Measurements from ENCODE around the gene ZBTB4. TPM values are rescaled to one million over a fixed set of nuclear protein-coding genes. Genes with fewer than 3 reads are reported as not detected.

Gene ZBTB4
- total and polyA plus RNA-seq, 9 of the 15 experiments (the other 6 are each of a cell fraction or from before 2014, with no cell fraction given): 0.92 to 6.9 (median 3.3) TPM

- no peak overlapping the region for H3K27ac ChIP-seq (ENCODE audit: extremely low read depth, low read depth, low read length)
- no peaks in the 10 kb centered on the region for H3K9me1 ChIP-seq (ENCODE audit: control insufficient read depth, insufficient read depth, low read length)
- ChIA-PET CTCF (ENCODE audit: low intra/inter-chr PET ratio) (no interaction called here), POLR2A (interaction anchor here (0.7 to 2.1 kb wide), 4 partner anchors 10 to 31 kb away, joined by 3 to 8 read pairs (median 5); no protein-coding TSS in a partner anchor)
- H3K4me1 ChIP-seq (replicated peaks in 1 of 2; ENCODE audit: control insufficient read depth in 2 of 2, insufficient read depth in 2 of 2, low read length in 2 of 2): no peaks in the 10 kb centered on the region
- DNase-seq (ENCODE audit: extremely low read depth in 1 of 4, low spot score in 3 of 4) (peak in 1 of 4 experiments; percentile 8), ATAC-seq (no peak), FAIRE-seq (no peak)
- intact Hi-C loops (cut with micrococcal nuclease) (loop anchor here (5.0 kb wide), 1 partner anchor 144 kb away; the partner anchor contains the start of gene TMEM95), in situ Hi-C loops (cut with MboI) (no loop called here)
- peaks cover 91% of the 10 kb centered on the region; the same call in 2 of the 3 replicates for H3K36me3 ChIP-seq (ENCODE audit: control insufficient read depth, insufficient read depth, low read length)
- H3K9ac ChIP-seq (ENCODE audit: insufficient read depth in 1 of 2, low read depth in 2 of 2, low read length in 2 of 2): no peak overlapping the region
- BruUV-seq (replicated peaks): TSS peak; percentile 22
- no peaks in the 10 kb centered on the region for H3K27me3 ChIP-seq (ENCODE audit: control insufficient read depth in 2 of 2, insufficient read depth in 2 of 2, low read length in 2 of 2)
- WGBS (ENCODE audit: insufficient coverage, low coverage, missing lambda C conversion rate): 86% methylated on average over 11 of the region's 14 CpGs
- H3K4me3 ChIP-seq: no peak overlapping the region
- H3K9me3 ChIP-seq (replicated peaks; ENCODE audit: control insufficient read depth, insufficient read depth, low read depth, low read length): no peaks in the 10 kb centered on the region
- H3K79me2 ChIP-seq (ENCODE audit: control insufficient read depth, insufficient read depth, low read length): no peaks in the 10 kb centered on the region
- no peak overlapping the region for H2AFZ ChIP-seq (ENCODE audit: low read depth, low read length)
- no peak overlapping the region for H3K4me2 ChIP-seq (ENCODE audit: insufficient read depth, low read length)
- no peaks in the 10 kb centered on the region for H4K20me1 ChIP-seq (replicated peaks; ENCODE audit: control insufficient read depth, insufficient read depth, low read length)
- TF ChIP-seq RNF2 (IDR thresholded peaks at IDR 0.05) (no peak), ZBTB34 (CRISPR knock-in tag; IDR thresholded peaks at IDR 0.05) (no peak), ZNF655 (CRISPR knock-in tag; IDR thresholded peaks at IDR 0.05) (no peak), HMBOX1 (IDR thresholded peaks at IDR 0.05) (no peak), ETV5 (CRISPR knock-in tag; IDR thresholded peaks at IDR 0.05; ENCODE audit: low read depth) (no peak), SAFB (IDR thresholded peaks at IDR 0.05; ENCODE audit: borderline replicate concordance, low read depth, low read length) (no peak), CBX1 (IDR thresholded peaks at IDR 0.05; ENCODE audit: low read depth) (no peak), CBX8 (IDR thresholded peaks at IDR 0.05; ENCODE audit: borderline replicate concordance, extremely low read depth, low read depth, low read length, poor library complexity, severe bottlenecking) (no peak), FOXP1 (CRISPR knock-in tag; IDR thresholded peaks at IDR 0.05) (no peak), STAT6 (CRISPR knock-in tag; IDR thresholded peaks at IDR 0.05) (no peak), CHD2 (IDR thresholded peaks at IDR 0.05; ENCODE audit: low read depth, low read length) (no peak), SREBF2 (CRISPR knock-in tag; IDR thresholded peaks at IDR 0.05) (no peak), ESRRB (CRISPR knock-in tag; IDR thresholded peaks at IDR 0.05; ENCODE audit: borderline replicate concordance) (no peak), TGIF2 (CRISPR knock-in tag; IDR thresholded peaks at IDR 0.05) (no peak), DLX4 (CRISPR knock-in tag; IDR thresholded peaks at IDR 0.05) (no peak), HDAC6 (IDR thresholded peaks at IDR 0.05; ENCODE audit: low read depth, low read length) (no peak), LARP7 (IDR thresholded peaks at IDR 0.05) (no peak)
Measured at GRCh38 chr17:7501729-7502128, 22.3 kb upstream of the ZBTB4 start.
